ENCODE data around the gene C2orf66.
A peak's percentile ranks its signal among the peaks of the same experiment; 100 is the strongest.

Gene C2orf66
- 0 to 0.08 (median 0) reads per million in 4 donors for total RNA-seq

DNA sequence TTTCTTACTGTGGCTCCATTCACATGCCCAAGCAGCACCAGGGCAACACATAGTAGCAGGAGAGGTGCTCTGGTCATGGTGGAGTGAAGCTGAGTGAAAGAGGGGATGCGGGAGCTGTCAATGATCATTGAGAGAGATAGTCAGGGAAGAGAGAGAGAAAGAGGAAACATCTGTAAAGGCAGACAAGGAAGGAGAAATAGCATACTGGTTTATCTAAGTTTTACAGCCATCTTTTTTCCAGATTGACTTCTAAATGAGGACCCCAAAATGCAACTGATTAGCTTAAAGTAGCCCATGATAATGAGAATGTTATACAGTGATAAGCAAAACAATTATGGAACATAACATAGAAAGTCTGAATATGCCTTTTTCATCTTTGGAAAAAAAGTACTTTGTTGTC, at the start of gene C2orf66:
Gene C2orf66, minus strand, starts transcription at position 96 of the 400 bp plus-strand sequence. Its CDS starts 19 bp downstream, at position 77.
- DNase-seq, result no peak

- DNase-seq, result no peak
Measured at GRCh38 chr2:196854629-196855028, 45.5 kb upstream of the C2orf66 start.

DNA sequence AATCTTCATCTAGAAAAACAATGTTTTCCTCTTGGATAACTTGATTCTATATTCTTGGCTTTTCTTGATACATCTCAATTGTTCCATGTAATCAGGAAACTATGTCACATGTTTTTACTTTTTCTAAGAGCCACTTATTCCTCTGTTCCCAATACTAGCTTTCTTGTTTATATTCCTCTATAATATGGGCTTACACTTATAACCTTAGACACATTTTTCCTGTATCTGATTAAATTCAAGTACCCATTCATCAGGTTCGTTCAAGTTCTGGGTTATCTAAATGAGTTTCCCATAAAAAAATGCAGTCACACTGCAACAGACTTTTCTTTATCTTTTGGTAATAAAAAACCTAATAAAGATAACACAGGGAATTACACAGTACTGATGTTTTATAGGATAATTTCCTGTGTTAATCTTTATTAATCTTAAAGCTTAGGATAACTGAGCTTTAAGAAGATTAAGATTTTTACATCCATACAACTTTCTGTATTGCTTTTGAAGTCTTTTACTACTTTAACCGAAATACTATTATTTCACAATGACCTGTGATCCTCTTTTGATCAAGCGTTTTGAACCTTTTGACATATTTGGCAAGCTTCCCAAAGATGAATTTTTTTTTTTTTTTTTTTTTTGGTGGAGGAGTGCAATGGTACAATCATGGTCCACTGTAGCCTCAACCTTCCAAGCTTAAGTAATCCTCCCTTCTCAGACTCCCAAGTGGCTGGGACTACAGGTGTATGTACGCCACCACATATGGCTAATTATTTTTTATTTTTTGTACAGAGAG, 44.3 kb upstream of the C2orf66 start:
- no peak for DNase-seq

- peak in 1 of 5 donors; percentile 13 for DNase-seq
Measured at GRCh38 chr2:196851088-196851487, 41.9 kb upstream of the C2orf66 start.

GRCh38 chr2:196849895-196850294, 40.7 kb upstream of the C2orf66 start:
- no peak for DNase-seq

DNA sequence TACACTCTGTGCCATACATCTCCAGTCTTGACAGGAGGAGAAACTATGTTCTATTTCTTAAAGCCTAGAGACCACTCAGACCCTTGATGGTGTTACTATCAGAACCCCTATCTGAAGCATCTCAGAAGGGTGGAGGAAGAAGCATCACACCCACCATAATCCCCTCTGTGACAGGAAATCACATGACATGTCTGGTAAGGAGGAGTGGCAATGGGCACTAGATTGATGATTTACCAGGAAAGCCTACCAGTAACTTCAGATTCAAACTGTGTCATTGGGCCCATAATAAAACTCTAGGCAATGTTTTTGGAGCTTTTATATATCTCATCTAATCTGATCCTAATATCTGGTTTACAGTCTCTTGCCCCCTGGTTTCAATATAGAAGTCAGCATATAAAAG, 37.1 kb upstream of the C2orf66 start:
- no peak for DNase-seq

DNA sequence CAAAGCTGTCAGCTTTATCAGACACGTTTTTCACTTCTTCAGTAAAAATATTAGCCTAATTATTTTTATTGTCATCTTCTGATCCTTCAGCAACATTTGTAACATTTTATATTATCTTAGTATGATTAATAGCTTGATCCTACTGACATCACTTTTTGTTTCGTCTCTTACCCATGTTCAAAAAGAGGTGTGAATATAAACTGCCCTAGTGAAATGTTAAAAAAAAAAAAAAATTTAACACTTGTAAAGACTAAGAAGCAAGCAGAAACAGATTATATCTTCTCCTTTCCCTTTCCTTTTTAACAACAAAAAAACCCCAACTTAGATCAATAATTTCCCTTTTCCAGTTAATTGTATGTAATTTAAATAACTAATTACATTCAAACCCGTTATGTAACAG, 36.2 kb upstream of the C2orf66 start:
- DNase-seq, result no peak

DNA sequence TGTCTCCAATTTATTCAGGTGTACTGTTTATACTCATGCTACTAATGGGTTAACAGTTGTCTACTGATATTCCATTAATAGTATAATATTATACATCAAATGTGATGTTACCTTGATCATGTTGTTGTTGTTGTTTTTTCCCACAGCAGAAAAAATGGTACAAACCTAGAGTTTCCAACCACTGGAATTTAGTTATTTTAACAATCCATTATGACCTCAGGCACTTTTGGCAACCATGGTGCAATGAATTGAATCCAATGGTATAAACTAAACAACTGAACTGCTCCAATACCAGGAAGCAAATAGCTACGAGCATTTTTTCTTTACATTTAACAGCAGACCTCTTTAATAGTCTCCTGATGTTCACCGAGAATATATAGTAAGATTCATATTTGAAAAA, 31.0 kb upstream of the C2orf66 start:
- DNase-seq, result no peak

GRCh38 chr2:196839574-196839973, 30.4 kb upstream of the C2orf66 start:
- DNase-seq, result no peak

DNA sequence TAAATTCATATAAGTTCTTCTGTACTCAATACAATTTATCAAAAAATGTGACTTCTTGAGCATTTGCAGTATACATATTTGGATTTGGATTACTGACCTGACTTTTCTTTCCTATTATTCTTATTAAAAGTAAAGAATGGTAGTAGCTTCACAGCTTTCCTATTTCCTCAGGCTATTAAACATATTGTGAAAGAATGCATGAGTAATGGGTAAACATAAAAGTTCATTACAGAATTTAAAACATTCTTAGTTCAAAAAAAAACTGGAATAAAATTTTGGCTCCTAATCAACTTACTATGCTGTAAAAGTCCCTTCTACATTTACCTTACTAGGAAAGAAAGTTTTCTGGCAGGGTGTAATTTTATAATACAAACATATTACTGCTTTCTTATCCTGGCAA, 27.3 kb upstream of the C2orf66 start:
- no peak for DNase-seq

GRCh38 chr2:196830701-196831100, 21.5 kb upstream of the C2orf66 start:
- DNase-seq, result no peak

GRCh38 chr2:196827356-196827755, 18.2 kb upstream of the C2orf66 start:
- DNase-seq, result no peak

GRCh38 chr2:196823750-196824522, 14.8 kb upstream of the C2orf66 start:
- DNase-seq, result no peak

- no peak for DNase-seq
Measured at GRCh38 chr2:196821195-196821594, 12.0 kb upstream of the C2orf66 start.

- no peak for DNase-seq
Measured at GRCh38 chr2:196808083-196808665, 981 bp downstream of the C2orf66 start.

- DNase-seq, result no peak
Measured at GRCh38 chr2:196804381-196804780, 4.8 kb downstream of the C2orf66 start.

DNA sequence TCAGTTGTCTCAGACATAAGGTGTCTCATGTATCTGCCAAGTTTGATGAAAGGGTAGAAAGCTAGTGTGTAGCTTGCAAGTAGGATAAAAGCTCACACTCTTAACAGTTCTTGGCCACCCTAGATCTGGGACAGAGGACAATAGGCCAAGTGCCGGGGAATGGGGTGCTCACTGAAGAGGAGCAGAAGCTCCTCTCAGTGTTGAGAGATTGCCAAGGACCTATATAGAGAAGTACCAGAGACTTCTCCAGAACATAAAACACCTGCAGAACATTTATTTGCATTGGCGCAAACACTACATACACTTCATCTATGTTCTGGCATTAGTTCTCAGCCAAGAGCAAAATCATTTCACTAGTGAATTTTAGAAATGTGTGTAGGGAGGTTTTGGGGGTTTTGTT, 6.8 kb downstream of the C2orf66 start:
- DNase-seq, result no peak

DNA sequence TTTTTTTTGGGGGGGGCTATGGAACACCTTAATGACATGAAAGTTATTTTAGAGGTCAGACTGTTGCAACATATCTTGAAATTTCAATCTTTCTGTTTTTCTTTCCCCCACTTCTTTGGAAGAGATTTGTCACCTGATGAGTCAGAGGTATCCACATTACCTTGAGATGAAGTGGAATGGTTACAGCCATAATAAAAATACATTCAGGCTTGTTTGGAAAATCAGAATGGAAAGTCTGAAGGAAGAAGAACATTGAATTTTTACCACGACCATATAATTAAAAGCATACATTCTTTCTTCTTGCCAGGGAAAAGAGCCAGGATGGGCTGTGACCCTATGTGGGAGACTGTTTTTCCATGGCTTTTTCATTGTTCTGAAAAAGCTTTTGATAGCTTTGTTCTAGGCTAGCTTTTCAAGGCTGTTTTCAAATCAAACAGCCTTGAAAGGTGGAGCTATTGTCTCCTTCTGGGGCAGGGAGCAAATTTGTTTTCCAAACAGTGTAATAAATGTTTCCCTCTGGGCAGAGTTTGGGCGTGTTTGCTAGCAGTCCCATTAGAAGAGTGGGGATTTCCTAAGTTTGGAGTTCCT, 7.4 kb downstream of the C2orf66 start:
- no peak for DNase-seq

DNA sequence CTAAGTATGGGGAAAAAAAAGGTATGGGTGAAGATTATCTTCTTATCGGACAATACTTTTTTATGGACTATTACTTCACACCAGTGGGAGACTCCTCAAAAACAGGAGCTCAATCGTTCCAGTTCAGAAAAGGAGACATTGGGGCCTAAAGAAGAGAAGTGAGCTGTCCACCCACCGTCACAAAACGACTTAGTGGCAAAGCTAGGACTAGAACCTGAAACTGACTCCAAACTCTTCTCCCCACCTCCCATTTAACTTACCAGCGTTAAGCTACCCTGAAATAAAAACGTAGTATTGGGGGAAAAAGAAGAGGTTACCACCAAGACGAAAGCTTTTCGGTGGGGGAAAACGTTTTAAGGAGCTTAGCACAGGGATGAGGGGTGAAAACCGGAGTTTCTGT, 10.2 kb downstream of the C2orf66 start:
- no peak for DNase-seq

GRCh38 chr2:196792865-196793264, 16.3 kb downstream of the C2orf66 start:
- DNase-seq, result no peak

GRCh38 chr2:196783431-196784094, 25.6 kb downstream of the C2orf66 start:
- DNase-seq, result peak in 1 of 5 donors; percentile 27

GRCh38 chr2:196767101-196767500, 42.1 kb downstream of the C2orf66 start:
- DNase-seq, result no peak

DNA sequence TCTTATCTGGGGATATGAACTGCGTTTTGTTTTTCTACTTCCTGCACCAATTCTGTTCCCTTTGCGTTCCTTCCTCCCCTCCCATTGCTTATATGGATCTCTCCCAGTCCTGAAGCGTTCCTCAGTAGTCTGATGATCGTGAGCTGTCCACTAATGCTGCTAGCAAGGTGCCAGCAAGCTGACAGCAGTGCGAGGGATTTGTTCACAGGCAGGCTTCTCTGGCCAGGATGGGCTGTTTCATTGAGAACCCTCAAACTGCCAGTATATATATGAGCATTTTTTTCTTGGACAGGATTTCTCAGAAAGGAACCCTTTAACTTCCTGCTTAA, 49.8 kb downstream of the C2orf66 start:
- no peak for DNase-seq

All from T-helper 1 cell (primary cell).